Activated CD8-positive, alpha-beta T cell treated with anti-CD3 and anti-CD28 coated beads, Interleukin-2, amount 10 ng/mL, durations not matched to agents 7 days and 5 days (primary cell): ENCODE results near the gene SRPK1. TPM values are rescaled to one million over a fixed set of nuclear protein-coding genes. Genes with fewer than 3 reads are reported as not detected.
A peak's percentile ranks its signal among the peaks of the same experiment; 100 is the strongest.
"Not testable (repeated sequence)": the region's sequence is repeated elsewhere in the genome, so short reads cannot be mapped to it uniquely, and the experiment has no call there.

ENCODE experiments used
- ATAC-seq: fragments of 150-1000 bp; cut with Tn5 transposase; one replicate; pipeline ENCODE4 v1.10.0; 2021; ENCODE audit warnings: moderate library complexity
- CTCF ChIA-PET: fragments of 350-600 bp; sonication (Branson Sonifier 250); formaldehyde crosslinking; loops from one replicate; lab custom pipeline; 2021; ENCODE audit warnings: antibody characterized with exemption; lab: Charles Lee
- POLR2A ChIA-PET: fragments of 350-600 bp; sonication (Branson Sonifier 250); formaldehyde crosslinking; loops from one replicate; lab custom pipeline; 2021; ENCODE audit warnings: antibody characterized with exemption; lab: Charles Lee
- DNase-seq: peaks from one replicate; pipeline ENCODE4 v3.0.0-alpha.2; 2020
- H3K27ac Mint-ChIP-seq: one replicate; pipeline ENCODE4 v1.8.0; 2021; ENCODE audit warnings: mild to moderate bottlenecking, mixed read lengths
- H3K27me3 Mint-ChIP-seq: one replicate; pipeline ENCODE4 v1.8.0; 2021; ENCODE audit warnings: low read depth, mixed read lengths
- H3K36me3 Mint-ChIP-seq: one replicate; pipeline ENCODE4 v1.8.0; 2021; ENCODE audit warnings: low read depth, mixed read lengths
- H3K4me1 Mint-ChIP-seq: one replicate; pipeline ENCODE4 v1.8.0; 2021; ENCODE audit warnings: low read depth, mixed read lengths
- H3K4me3 Mint-ChIP-seq: one replicate; pipeline ENCODE4 v1.8.0; 2021; ENCODE audit warnings: mild to moderate bottlenecking, mixed read lengths
- H3K9me3 Mint-ChIP-seq: one replicate; pipeline ENCODE4 v1.8.0; 2022; ENCODE audit warnings: mixed read lengths; ENCODE audit not compliant: insufficient read depth
- total RNA-seq, 2 experiments: library from RNA; stranded (reverse); gene quantifications; one replicate each; pipeline ENCODE4 v1.2.3, GENCODE V29; 2021

SRPK1 gene
- total RNA-seq, 2 experiments from 2014 or later = 81.2 to 86.3 TPM

- DNase-seq (no peak), ATAC-seq (no peak)
- Mint-ChIP-seq H3K27me3 (no peaks in the 10 kb centered on the region), H3K36me3 (peaks cover 2% of the 10 kb centered on the region), H3K27ac (no peak overlapping the region), H3K9me3 (no peaks in the 10 kb centered on the region), H3K4me3 (no peak overlapping the region), H3K4me1 (peaks cover 11% of the 10 kb centered on the region)
- CTCF ChIA-PET = interaction anchor here (0.9 kb wide), 1 partner anchor 12 kb away, joined by 3 read pairs; no protein-coding TSS in a partner anchor
- POLR2A ChIA-PET = no interaction called here
Measured at GRCh38 chr6:35926509-35927215, 5.8 kb upstream of the SRPK1 start.

GRCh38 chr6:35925961-35926360 lies 5.1 kb upstream of the SRPK1 start:
- ChIA-PET POLR2A (no interaction called here), CTCF (interaction anchor here (0.9 kb wide), 1 partner anchor 13 kb away, joined by 3 read pairs; no protein-coding TSS in a partner anchor)
- H3K9me3 Mint-ChIP-seq = no peaks in the 10 kb centered on the region
- DNase-seq (no peak), ATAC-seq (no peak)
- H3K27ac Mint-ChIP-seq = no peak overlapping the region
- H3K27me3 Mint-ChIP-seq = no peaks in the 10 kb centered on the region
- no peak overlapping the region for H3K4me3 Mint-ChIP-seq
- H3K36me3 Mint-ChIP-seq = peaks cover 2% of the 10 kb centered on the region
- peaks cover 14% of the 10 kb centered on the region for H3K4me1 Mint-ChIP-seq

GRCh38 chr6:35924146-35924545 lies 3.2 kb upstream of the SRPK1 start:
- ATAC-seq (no peak), DNase-seq (no peak)
- no peak overlapping the region for H3K27ac Mint-ChIP-seq
- no peak overlapping the region for H3K4me3 Mint-ChIP-seq
- CTCF ChIA-PET = no interaction called here
- no peaks in the 10 kb centered on the region for H3K9me3 Mint-ChIP-seq
- peaks cover 14% of the 10 kb centered on the region for H3K4me1 Mint-ChIP-seq
- H3K36me3 Mint-ChIP-seq = peaks cover 11% of the 10 kb centered on the region
- H3K27me3 Mint-ChIP-seq = no peaks in the 10 kb centered on the region
- POLR2A ChIA-PET = no interaction called here

GRCh38 chr6:35922139-35922554 lies 1.2 kb upstream of the SRPK1 start:
- DNase-seq (no peak), ATAC-seq (no peak)
- peaks cover 18% of the 10 kb centered on the region for H3K36me3 Mint-ChIP-seq
- no peaks in the 10 kb centered on the region for H3K27me3 Mint-ChIP-seq
- H3K4me3 Mint-ChIP-seq = peak overlapping the region; percentile 94
- H3K4me1 Mint-ChIP-seq = peaks cover 33% of the 10 kb centered on the region
- H3K27ac Mint-ChIP-seq = no peak overlapping the region
- POLR2A ChIA-PET = no interaction called here
- CTCF ChIA-PET = interaction anchor here (0.8 to 1.5 kb wide), 4 partner anchors 107 to 419 kb away, joined by 3 to 7 read pairs (median 4); no protein-coding TSS in a partner anchor
- H3K9me3 Mint-ChIP-seq = no peaks in the 10 kb centered on the region

GRCh38 chr6:35919827-35920751 lies 809 bp downstream of the SRPK1 start:
- DNase-seq = peak; percentile 63
- Mint-ChIP-seq H3K4me1 (peaks cover 39% of the 10 kb centered on the region), H3K27me3 (no peaks in the 10 kb centered on the region), H3K9me3 (no peaks in the 10 kb centered on the region), H3K36me3 (peaks cover 28% of the 10 kb centered on the region), H3K4me3 (peak overlapping the region; percentile 98), H3K27ac (peak overlapping the region; percentile 96)
- POLR2A ChIA-PET = interaction anchor here (0.9 kb wide), 1 partner anchor 212 kb away, joined by 3 read pairs; no protein-coding TSS in a partner anchor
- CTCF ChIA-PET = interaction anchor here (1.1 kb wide), 1 partner anchor 382 kb away, joined by 4 read pairs; no protein-coding TSS in a partner anchor
- peak; percentile 59 for ATAC-seq

GRCh38 chr6:35919085-35919826 lies 1.6 kb downstream of the SRPK1 start:
- Mint-ChIP-seq H3K4me3 (peak overlapping the region; percentile 98), H3K27me3 (no peaks in the 10 kb centered on the region), H3K9me3 (no peaks in the 10 kb centered on the region), H3K27ac (peak overlapping the region; percentile 96), H3K4me1 (peaks cover 39% of the 10 kb centered on the region), H3K36me3 (peaks cover 29% of the 10 kb centered on the region)
- peak; percentile 10 for ATAC-seq
- ChIA-PET CTCF (interaction anchor here (1.1 kb wide), 1 partner anchor 383 kb away, joined by 4 read pairs; no protein-coding TSS in a partner anchor), POLR2A (interaction anchor here (0.9 kb wide), 1 partner anchor 212 kb away, joined by 3 read pairs; no protein-coding TSS in a partner anchor)
- no peak for DNase-seq

GRCh38 chr6:35916893-35917292 lies 4.0 kb downstream of the SRPK1 start:
- ChIA-PET POLR2A (interaction anchor here (0.6 kb wide), 1 partner anchor 525 kb away, joined by 3 read pairs; no protein-coding TSS in a partner anchor), CTCF (interaction anchor here (1.4 kb wide), 1 partner anchor 159 kb away, joined by 3 read pairs; no protein-coding TSS in a partner anchor)
- peaks cover 49% of the 10 kb centered on the region for H3K36me3 Mint-ChIP-seq
- H3K27me3 Mint-ChIP-seq, H3K9me3 Mint-ChIP-seq, H3K4me3 Mint-ChIP-seq, H3K27ac Mint-ChIP-seq, DNase-seq, ATAC-seq: not testable (repeated sequence)
- H3K4me1 Mint-ChIP-seq = peaks cover 32% of the 10 kb centered on the region

- ChIA-PET POLR2A (interaction anchor here (0.6 kb wide), 1 partner anchor 526 kb away, joined by 3 read pairs; no protein-coding TSS in a partner anchor), CTCF (no interaction called here)
- Mint-ChIP-seq H3K27ac (no peak overlapping the region), H3K9me3 (peaks cover under 1% of the 10 kb centered on the region), H3K4me3 (no peak overlapping the region), H3K36me3 (peaks cover 57% of the 10 kb centered on the region), H3K4me1 (peaks cover 27% of the 10 kb centered on the region), H3K27me3 (no peaks in the 10 kb centered on the region)
- no peak for ATAC-seq
- DNase-seq = no peak
Measured at GRCh38 chr6:35916056-35916455, 4.8 kb downstream of the SRPK1 start.

GRCh38 chr6:35914536-35914935 lies 6.4 kb downstream of the SRPK1 start:
- Mint-ChIP-seq H3K9me3 (peaks cover 11% of the 10 kb centered on the region), H3K27me3 (no peaks in the 10 kb centered on the region), H3K36me3 (peaks cover 64% of the 10 kb centered on the region), H3K27ac (no peak overlapping the region), H3K4me3 (no peak overlapping the region), H3K4me1 (peaks cover 27% of the 10 kb centered on the region)
- DNase-seq (no peak), ATAC-seq (no peak)
- POLR2A ChIA-PET = no interaction called here
- CTCF ChIA-PET = no interaction called here

GRCh38 chr6:35911871-35912653 lies 8.8 kb downstream of the SRPK1 start:
- Mint-ChIP-seq H3K27ac (no peak overlapping the region), H3K27me3 (no peaks in the 10 kb centered on the region), H3K36me3 (peaks cover 77% of the 10 kb centered on the region), H3K4me1 (peaks cover 8% of the 10 kb centered on the region), H3K4me3 (no peak overlapping the region), H3K9me3 (peaks cover 25% of the 10 kb centered on the region)
- POLR2A ChIA-PET = no interaction called here
- ATAC-seq (no peak), DNase-seq (no peak)
- CTCF ChIA-PET = no interaction called here
